Body of pancreas (tissue), 4 donors: ENCODE data around the gene MUS81.

Source experiments
- POLR2A ChIP-seq, 3 donors: fragments of 450-650 bp; IDR thresholded peaks; one replicate each; pipeline ENCODE4 v1.6.1; 2016; ENCODE audit warnings: antibody characterized with exemption in 3 of 3, mild to moderate bottlenecking in 2 of 3
- TF ChIP-seq, protein P1 (sequence below), 7 experiments: fragments of 450-650 bp in 4 of 7; fragments of 200-600 bp in 3 of 7; sonication (generic) in 3 of 7; IDR thresholded peaks; one replicate each; pipeline ENCODE4 v1.5.1; 2016 to 2019; ENCODE audit warnings: antibody characterized with exemption in 7 of 7

- TF ChIP-seq POLR2A (IDR thresholded peaks at IDR 0.05): no peak
- TF ChIP-seq, protein P1, sequence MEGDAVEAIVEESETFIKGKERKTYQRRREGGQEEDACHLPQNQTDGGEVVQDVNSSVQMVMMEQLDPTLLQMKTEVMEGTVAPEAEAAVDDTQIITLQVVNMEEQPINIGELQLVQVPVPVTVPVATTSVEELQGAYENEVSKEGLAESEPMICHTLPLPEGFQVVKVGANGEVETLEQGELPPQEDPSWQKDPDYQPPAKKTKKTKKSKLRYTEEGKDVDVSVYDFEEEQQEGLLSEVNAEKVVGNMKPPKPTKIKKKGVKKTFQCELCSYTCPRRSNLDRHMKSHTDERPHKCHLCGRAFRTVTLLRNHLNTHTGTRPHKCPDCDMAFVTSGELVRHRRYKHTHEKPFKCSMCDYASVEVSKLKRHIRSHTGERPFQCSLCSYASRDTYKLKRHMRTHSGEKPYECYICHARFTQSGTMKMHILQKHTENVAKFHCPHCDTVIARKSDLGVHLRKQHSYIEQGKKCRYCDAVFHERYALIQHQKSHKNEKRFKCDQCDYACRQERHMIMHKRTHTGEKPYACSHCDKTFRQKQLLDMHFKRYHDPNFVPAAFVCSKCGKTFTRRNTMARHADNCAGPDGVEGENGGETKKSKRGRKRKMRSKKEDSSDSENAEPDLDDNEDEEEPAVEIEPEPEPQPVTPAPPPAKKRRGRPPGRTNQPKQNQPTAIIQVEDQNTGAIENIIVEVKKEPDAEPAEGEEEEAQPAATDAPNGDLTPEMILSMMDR (IDR thresholded peaks at IDR 0.05): no peak
Measured at GRCh38 chr11:65863889-65864705, 3.9 kb downstream of the MUS81 start.
